Hematopoietic multipotent progenitor cell treated with erythropoietin and hydrocortisone succinate and interleukin-3 and kit ligand, for 17 days (in vitro differentiated cells): ENCODE data around the gene FXYD5.
"Not testable (repeated sequence)": the region's sequence is repeated elsewhere in the genome, so short reads cannot be mapped to it uniquely, and the experiment has no call there.

ENCODE experiments used
- DNase-seq: peaks from one replicate; pipeline ENCODE4 v3.0.0-alpha.2; 2015; ENCODE audit warnings: low spot score

Gene FXYD5

GRCh38 chr19:35136977-35137702, 17.4 kb upstream of the FXYD5 start:
- DNase-seq: no peak

GRCh38 chr19:35138305-35138892, 16.1 kb upstream of the FXYD5 start, which contains the start of gene FXYD1:
Gene FXYD1, plus strand, starts transcription at chr19:35138824. Its CDS starts 1,256 bp downstream, at chr19:35140080.
- no peak for DNase-seq

- DNase-seq: no peak
These were observed 14.2 kb upstream of the FXYD5 start for GRCh38 chr19:35140207-35140961.

- DNase-seq: peak; percentile 84
These were observed 13.3 kb upstream of the FXYD5 start for GRCh38 chr19:35140962-35141836.

GRCh38 chr19:35141837-35142605, 12.5 kb upstream of the FXYD5 start:
- DNase-seq: no peak

- peak; percentile 32 for DNase-seq
These were observed 11.8 kb upstream of the FXYD5 start for GRCh38 chr19:35142606-35143230.

GRCh38 chr19:35143231-35143715, 11.3 kb upstream of the FXYD5 start, which contains the start of gene FXYD7:
Gene FXYD7, plus strand, starts transcription at chr19:35143255. Its CDS starts 79 bp downstream, at chr19:35143334.
- DNase-seq: no peak

GRCh38 chr19:35143818-35144217, 10.7 kb upstream of the FXYD5 start:
- no peak for DNase-seq

GRCh38 chr19:35144259-35144599, 10.3 kb upstream of the FXYD5 start:
- DNase-seq: no peak

GRCh38 chr19:35144600-35145436, 9.7 kb upstream of the FXYD5 start:
- DNase-seq: peak; percentile 60

- DNase-seq: no peak
These were observed 7.6 kb upstream of the FXYD5 start for GRCh38 chr19:35146746-35147459.

- DNase-seq: no peak
These were observed 5.1 kb upstream of the FXYD5 start for GRCh38 chr19:35149463-35149862.

- no peak for DNase-seq
These were observed 4.1 kb upstream of the FXYD5 start for GRCh38 chr19:35150445-35150844.

GRCh38 chr19:35151273-35152065, 3.1 kb upstream of the FXYD5 start:
- no peak for DNase-seq

- not testable (repeated sequence) for DNase-seq
These were observed 1.4 kb upstream of the FXYD5 start for GRCh38 chr19:35153129-35153522.

GRCh38 chr19:35153701-35154524, 622 bp upstream of the FXYD5 start:
- DNase-seq: no peak

GRCh38 chr19:35155441-35155840, 906 bp downstream of the FXYD5 start:
- DNase-seq: no peak
